HG03175 (cell line): ENCODE measurements around the gene FAM117B.

ENCODE experiments used
- ATAC-seq: cut with Tn5 transposase; IDR thresholded peaks from one replicate; pipeline ENCODE4 v1.9.1; 2021; ENCODE audit warnings: mild to moderate bottlenecking, moderate library complexity; ENCODE audit not compliant: unreplicated experiment

The FAM117B gene

GRCh38 chr2:202634556-202635427, at the start of gene FAM117B:
Gene FAM117B (plus strand): TSS chr2:202634969. CDS start chr2:202635188, 219 bp downstream.
- ATAC-seq, result peak; percentile 90

- ATAC-seq, result peak; percentile 83
Observed at GRCh38 chr2:202588647-202589581, 45.9 kb upstream of the FAM117B start.

GRCh38 chr2:202589582-202589949, 45.2 kb upstream of the FAM117B start:
- ATAC-seq, result no peak

- ATAC-seq, result no peak
Observed at GRCh38 chr2:202592566-202592965, 42.2 kb upstream of the FAM117B start.

GRCh38 chr2:202599105-202599504, 35.7 kb upstream of the FAM117B start:
- no peak for ATAC-seq

GRCh38 chr2:202599911-202600310, 34.9 kb upstream of the FAM117B start:
- no peak for ATAC-seq

GRCh38 chr2:202604699-202605098, 30.1 kb upstream of the FAM117B start:
- ATAC-seq, result no peak

- ATAC-seq, result no peak
Observed at GRCh38 chr2:202605174-202605573, 29.6 kb upstream of the FAM117B start.

GRCh38 chr2:202608142-202608852, 26.5 kb upstream of the FAM117B start:
- ATAC-seq, result peak; percentile 39

- peak; percentile 90 for ATAC-seq
Observed at GRCh38 chr2:202609381-202610145, 25.2 kb upstream of the FAM117B start.

- no peak for ATAC-seq
Observed at GRCh38 chr2:202610380-202610779, 24.4 kb upstream of the FAM117B start.

GRCh38 chr2:202612145-202612544, 22.6 kb upstream of the FAM117B start:
- ATAC-seq, result no peak

GRCh38 chr2:202613479-202613878, 21.3 kb upstream of the FAM117B start:
- no peak for ATAC-seq

GRCh38 chr2:202624133-202624532, 10.6 kb upstream of the FAM117B start:
- ATAC-seq, result no peak

- ATAC-seq, result no peak
Observed at GRCh38 chr2:202627042-202627441, 7.7 kb upstream of the FAM117B start.

GRCh38 chr2:202628646-202629198, 6.0 kb upstream of the FAM117B start:
- ATAC-seq, result no peak

- ATAC-seq, result no peak
Observed at GRCh38 chr2:202632682-202633290, 2.0 kb upstream of the FAM117B start.

- ATAC-seq, result no peak
Observed at GRCh38 chr2:202633470-202633869, 1.3 kb upstream of the FAM117B start.

GRCh38 chr2:202635428-202636212, 851 bp downstream of the FAM117B start:
- ATAC-seq, result peak; percentile 60
